Activated CD4-positive, alpha-beta T cell treated with anti-CD3 and anti-CD28 coated beads, Interleukin-2, amount 50 U/mL, for 16 hours (primary cell): ENCODE results near the gene LTBP2.
A peak's percentile ranks its signal among the peaks of the same experiment; 100 is the strongest.

Source experiments
- DNase-seq: peaks from one replicate; pipeline ENCODE4 v3.0.0-alpha.2; 2020

LTBP2 gene

DNA sequence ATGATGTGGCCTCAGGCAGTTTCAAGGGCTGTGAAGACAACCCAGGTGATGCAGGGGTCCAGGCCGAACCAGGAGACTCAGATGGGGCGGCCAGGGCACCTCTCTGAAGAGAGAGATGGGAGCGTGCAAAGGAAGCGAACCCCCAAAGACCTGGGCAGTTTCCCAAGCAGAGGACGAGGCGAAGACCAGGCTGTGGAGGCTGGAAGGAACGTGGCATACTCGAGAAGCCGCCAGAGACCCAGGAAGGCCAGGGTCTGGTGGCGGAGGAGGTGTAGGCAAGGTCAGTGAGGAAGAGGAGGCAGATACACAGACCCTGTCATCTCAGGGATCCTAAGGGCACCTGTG, 24.7 kb downstream of the LTBP2 start:
- no peak for DNase-seq

DNA sequence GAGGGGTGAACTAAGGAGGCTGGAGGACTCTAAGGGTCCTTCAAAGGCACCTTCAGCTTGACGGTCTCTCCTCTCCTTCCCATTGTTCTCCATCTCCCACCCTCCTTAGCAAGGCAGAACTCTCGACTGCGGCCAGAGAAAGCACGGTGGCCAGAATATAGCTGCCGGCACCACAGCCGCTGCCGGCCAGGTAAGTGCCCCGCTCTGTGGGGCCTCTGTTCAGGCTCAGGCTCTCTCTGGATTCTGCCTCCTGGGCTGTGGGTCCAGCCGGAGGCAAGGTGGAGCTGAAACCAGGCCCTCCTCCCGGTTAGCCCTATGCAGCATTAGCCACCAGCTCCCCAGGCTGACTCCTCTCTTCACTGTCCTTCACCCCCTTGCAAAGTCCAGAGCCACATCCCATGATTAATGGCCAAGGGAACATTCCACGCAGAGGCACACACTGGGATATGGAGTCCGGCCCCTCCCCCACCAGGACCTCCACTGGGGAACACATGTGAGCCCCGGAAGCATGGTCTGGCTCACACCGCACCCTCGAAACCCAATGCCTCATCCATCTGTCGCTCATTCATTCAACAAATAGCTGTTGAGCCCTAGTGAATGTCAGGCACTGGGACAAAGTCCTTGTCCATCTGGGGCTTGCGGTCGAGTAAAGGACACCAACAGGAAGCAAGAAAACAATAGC, 25.2 kb downstream of the LTBP2 start:
- no peak for DNase-seq

DNA sequence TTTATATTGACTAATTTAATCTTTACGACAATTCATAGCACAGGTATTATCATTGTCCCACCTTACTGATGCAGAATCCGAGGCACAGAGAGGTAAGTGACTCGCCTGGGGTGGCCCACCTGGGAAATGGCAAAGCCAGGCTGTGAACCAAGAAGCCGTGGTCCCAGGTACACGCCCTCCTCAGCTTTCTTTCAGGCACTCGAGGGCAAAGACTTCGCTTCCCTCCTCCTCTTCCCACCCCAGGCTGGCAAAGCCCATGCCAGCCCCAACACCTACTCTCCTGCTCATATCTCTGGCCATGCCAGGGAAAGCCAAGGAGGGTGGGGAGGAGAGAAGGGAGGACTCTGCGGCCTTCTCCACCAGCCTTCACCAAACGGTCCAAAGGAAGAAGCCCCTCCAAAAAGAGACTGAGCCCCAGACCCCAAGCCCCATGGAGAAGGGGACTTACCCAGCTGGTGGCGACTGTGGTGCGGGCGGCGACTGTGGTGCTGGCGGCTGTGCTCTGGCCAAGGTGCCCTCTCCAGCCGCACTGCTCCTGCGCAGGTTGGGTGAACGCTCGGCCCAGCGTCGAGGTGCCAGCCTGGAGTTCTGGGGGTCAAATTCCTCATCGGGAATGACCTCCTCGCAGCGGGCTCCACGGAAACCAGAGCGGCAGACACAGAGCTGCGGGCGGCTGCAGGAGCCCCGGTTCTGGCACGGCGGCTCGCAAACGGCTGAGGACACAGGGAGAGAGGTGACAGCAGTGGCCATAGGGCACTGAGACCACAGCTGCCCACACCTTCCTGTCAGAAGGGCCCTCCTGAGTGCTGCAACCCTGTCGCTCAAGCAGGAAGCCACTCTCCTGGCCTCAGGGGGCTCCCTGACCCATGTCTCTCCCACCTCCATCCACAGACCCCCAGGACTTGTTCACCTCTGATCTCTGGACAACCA, 26.4 kb downstream of the LTBP2 start:
- DNase-seq, result no peak

DNA sequence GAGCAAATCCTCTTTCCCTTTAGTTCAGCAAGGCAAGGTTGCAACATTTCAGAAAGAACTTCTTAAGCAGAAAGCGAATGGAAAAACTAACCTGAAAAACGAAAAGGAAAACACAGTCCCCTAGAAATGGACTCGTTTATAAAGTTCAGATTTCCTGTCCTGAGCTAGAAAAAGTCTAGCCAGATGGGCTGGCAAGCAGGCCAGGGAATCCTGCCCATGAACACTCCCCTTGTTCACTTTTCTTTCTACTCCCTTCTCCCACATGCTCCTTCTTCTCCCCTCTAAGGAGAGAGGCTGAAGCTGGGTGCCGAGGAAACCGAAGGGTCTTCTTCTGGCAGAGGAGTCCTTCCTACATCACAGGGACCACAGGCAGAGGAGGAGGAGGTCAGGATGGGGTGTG, 27.1 kb downstream of the LTBP2 start:
- DNase-seq, result no peak

DNA sequence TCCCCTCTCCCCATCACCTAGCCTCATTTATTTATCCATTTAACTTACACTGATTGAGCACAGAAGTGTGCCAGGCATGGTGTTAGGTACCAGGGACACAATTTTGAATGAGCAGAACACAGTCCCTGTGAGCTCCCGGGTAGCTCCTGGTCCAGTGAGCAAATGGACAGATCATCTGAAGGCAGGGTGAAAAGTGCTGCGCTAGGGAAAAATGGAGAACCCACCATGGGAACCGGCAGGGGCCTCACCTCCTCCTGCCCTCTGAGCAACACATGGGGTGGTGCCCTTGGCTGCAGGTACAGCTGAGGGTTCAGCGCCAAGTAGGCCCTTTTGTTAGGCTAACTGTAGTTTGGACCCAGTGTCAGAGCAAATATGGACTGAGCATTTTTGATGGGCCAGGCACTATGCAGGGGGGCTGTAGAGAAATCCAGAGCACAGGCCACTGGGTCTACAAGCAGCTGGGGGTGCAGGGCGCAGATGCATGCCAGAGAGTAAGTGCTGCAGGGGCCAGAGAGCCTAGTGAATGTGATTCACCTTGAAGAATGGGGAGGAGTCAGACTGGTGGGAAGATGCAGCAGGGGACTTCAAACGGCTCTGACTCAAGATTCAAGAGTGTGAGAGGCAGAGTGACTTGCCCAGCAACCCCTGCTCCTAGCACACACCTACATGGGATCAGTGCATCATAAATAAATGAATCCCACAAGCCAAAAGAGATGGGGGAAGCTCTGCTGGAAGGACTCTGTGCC, 28.2 kb downstream of the LTBP2 start:
- no peak for DNase-seq

DNA sequence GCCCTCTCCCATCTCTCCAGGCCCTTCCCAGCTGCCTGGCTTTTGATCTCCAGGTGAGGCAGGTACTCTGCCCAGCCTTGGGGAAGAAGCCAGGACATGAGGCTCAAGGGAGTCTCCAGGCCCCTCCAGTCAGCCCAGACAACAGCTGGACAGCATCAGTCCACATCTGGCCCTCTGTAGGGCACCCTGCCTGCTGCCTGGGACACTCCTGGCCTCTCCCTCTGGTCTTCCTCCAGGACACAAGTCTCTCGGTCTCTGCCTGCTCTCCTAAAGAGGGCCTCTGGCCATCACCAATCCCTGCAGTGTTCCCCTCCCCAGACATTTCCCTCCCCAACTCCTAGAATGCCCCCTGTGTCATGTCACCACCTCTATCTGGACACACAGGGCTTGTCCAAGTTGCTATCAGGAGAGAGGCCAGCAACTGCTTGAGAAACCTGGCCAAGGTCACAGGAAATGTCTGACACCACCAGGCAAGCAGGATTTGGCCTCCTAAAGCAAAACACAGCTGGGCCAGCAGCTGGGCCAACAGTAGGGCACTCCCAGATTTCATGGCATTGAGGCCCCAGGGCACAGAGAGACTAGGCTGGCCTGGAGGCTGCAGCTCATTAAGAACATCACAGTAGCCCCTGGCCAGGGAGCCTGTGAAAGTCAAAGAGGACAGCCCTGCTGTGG, 29.0 kb downstream of the LTBP2 start:
- no peak for DNase-seq

DNA sequence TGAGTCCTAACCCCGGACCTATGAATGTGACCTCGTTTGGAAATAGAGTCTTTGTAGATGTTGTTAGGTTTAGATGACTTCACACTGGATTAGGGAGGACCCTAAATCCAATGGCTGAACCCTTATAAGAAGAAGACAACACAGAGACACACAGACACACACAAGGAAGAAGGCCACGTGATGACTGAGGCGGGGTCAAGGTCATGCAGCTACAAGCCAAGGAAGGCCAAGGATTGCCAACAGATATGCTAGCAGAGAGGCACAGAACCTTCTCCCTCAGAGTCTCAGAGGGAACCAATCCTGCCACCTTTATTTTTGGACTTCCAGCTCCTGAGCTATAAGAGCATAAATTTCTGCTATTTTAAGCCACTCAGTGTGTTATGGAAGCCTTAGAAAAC, 31.8 kb downstream of the LTBP2 start:
- no peak for DNase-seq

DNA sequence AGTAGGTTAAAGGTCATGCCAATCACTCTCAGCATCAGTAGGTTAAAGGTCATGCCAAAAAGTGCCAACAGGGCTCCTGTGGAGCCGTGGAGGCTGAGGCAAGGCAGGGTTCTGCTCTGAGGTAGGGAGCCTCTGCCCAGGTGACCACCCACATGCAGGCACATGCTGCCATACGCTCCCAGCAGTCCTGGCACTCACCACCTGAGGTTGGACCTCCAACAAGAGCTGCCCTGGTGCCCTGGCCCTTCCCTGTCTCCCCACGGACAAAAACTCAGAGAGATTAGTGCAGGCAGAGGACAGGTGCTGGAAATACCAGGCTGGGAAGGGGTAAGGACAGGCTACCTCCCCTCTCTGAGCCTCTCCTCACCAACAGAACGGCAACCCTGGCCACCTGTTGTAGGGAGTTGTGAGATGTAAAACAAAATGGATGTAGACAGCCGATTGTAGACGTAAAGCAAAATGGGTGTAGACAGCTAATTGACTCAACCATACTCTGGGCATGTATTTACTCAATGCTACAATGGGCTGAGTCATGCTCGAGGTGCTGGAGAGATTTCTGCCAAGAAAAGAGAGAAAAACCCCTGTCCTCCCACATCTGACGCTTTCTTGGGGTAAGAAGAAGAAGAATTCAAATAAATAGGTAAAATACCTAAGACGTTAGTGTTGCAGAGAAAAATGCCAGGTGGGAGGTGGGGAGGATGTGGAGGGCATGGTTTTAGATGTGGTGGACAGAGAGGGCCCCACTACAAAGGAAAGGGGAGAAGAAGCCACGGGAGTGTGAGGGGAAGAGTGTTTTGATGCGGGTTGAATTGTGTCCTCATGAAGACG, 32.4 kb downstream of the LTBP2 start:
- peak; percentile 55 for DNase-seq

DNA sequence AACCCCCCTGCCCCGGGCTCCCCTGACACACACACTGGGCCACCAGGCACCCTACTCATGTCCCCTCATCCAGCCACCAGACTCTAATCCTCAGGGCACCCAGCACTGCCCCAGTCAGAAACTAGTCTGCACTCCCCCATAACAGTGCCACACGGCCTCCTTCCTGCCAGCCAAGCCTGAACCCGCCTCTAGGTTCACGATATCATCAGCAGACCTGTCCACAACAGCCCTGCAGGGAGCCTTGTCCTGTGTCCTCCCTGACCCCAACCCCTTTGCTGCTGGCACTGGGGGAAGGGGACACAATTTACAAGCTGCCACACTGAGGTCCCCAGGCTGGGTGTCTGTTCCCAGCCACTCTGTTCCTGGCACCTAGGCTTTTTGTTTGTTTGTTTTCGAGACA, 33.6 kb downstream of the LTBP2 start:
- no peak for DNase-seq

DNA sequence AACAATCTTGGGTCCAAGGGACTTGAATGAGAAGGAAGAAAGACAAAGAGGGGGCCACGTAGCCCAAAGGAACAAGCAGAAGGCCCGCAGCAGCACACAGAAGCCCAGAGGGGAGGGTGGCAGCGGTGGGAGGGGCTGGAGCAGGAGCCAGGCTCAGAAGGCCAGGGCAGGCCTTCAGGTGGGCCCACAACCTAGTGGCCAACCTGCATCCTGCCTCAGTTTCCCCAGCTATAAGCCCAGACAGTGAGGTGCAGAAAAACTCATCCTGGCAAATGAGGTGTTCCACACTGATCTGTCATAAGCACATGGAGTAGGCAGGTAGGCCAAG, 34.1 kb downstream of the LTBP2 start:
- no peak for DNase-seq

DNA sequence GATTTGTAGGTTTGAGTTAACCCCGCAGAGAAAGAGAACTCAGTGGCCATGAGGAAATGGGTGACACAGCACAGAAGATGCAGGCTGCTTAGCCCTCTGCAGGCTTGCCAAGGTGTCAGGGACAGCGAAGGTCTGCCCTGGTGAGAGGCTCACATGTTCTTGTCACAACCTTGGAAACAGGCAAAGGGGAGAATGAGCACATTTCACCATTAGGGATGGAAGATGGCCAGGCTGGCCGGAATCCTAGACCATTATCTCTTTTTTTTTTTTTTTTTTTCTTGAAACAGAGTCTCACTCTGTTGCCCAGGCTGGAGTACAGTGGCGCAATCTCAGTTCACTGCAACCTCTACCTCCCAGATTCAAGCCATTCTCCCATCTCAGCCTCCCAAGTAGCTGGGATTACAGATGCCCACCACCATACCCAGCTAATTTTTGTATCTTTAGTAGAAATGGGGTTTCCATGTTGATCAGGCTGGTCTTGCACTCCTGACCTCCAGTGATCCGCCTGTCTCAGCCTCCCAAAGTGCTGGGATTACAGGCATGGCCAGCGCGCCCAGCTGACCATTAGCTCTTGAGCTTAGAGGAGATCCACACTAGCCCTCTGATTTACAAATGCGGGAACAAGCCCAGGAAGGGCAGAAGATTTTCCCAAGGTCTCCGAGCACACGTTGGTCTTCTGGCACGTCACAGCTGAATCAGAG, 34.6 kb downstream of the LTBP2 start:
- DNase-seq, result no peak

DNA sequence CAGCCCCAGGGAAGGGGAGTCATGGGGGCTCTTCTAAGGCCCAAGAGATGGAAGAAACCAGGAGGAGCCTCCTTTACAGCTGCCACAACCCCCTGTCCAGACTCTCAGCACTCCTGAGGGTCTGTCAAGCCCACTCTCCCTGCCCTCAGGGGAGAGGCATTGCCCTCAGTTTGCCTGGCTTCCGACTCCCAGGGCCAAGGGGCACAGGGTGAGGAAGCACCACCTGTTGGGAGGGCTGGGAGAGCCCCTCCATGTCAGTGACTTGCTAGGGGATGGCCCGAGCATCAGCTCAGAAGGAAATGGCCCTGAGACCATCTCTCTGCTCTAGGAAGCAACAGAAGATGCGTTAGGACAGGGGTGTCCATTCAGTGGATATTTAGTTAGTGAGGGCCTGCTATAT, 36.1 kb downstream of the LTBP2 start:
- no peak for DNase-seq

DNA sequence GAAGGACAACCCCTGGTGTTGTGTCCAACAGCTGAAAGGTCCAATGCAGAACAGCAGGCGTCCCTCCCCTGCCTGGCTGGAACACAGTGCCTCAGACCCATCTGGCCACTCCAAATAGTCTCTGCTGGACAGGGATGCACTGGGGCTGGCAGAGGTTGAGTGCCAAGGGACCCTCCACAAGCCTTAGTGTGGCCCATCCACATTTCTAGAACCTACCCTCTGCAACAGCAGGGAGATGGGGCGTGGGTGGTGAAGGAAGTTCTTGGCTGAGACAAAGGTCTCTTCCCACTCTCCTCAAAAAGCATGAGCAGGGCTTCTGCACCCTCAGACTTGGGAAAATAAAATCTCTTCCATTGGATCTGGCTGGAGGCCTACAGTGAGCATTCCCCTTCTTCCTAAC, 36.5 kb downstream of the LTBP2 start:
- no peak for DNase-seq

DNA sequence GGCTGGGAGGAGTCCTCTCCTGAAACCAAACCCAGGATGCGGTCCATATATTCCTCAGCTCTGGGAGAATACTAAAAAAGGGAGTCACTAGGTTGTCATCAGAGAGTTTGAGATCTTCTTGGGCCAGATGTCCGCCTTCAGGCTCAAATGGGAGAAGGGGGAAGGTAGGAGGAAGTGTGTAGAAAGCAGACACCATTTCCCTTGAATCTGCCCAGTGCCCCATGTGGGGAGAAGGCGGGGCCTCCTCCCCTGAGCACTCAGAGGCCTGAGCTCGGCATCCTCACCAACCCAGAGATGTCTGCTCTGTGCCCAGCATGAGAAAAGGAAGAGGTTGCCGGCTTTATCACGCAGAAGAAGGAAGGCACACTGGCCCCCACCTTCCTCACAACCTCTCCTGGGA, 37.3 kb downstream of the LTBP2 start:
- no peak for DNase-seq

DNA sequence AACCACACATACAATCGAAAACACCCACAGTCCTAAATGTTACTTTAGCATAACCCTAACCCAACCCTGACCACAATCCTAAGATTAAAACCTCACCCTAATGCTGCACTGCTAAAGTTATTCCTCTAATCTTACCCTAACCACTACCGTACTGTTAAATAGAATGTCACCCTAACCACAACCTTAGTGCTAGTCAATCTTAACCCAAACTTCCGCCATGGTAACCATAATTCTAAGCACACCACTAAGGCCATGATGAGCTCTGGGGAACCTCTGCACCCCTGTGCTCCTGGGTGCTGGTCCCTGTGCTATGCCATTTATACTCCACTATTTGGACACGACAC, 38.0 kb downstream of the LTBP2 start:
- peak; percentile 74 for DNase-seq

DNA sequence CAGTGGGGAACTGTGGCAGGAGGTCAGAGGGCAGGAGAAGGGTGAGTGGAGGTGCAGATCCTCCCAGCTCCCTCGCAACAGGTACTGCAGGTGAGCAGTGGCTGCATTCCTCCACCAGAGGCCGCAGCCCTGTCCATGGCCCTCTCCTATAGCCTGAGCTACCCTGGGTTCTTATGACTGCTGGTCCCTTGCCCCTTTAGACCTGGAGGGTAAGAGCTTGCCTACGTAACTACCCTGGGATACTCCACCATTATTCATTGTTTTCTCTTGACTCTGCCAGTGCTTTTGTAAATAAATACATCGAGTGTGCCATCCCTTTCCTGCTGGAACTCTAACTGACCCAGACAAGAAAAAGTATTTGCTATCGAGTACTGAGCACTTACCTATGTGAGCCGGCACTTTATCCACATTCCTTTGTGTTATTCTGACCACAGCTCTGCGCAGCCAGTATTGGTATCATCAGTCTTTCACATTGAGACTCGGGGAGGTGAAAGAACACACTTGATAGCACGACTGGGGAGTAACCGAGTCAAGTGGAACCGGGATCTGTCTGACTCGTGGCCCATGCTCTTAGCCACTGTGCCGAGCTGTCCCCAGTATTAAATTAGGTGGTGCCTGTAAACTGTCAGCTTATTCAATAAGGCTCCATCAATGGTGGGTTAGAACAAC, 38.5 kb downstream of the LTBP2 start:
- DNase-seq, result no peak

DNA sequence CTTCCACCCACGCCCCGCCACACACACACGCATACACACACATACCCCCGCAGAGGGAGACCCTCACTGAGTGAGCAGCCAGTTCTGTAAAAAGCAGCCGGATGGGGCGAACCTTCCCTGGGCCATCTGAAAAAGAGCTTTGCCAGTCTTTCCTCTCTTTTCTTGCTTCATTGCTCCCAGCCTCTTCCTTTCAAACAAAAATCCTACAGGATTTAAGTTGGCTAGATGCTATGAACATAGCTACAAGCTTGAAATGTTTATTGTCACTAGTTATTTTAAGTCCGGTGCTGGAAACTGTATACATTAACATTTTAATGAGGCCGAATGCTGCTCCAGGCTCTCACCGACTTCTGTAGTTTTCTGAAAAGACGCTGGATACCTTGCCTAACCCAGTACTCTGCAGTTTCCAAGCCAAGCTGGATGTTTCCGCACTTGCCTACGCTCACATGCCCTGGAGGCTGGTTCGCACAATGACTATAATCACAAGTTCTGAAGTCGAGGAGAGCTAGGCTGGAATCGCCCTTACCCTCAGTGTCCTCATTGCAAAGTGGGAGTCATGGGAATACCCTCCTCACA, 39.2 kb downstream of the LTBP2 start:
- no peak for DNase-seq

DNA sequence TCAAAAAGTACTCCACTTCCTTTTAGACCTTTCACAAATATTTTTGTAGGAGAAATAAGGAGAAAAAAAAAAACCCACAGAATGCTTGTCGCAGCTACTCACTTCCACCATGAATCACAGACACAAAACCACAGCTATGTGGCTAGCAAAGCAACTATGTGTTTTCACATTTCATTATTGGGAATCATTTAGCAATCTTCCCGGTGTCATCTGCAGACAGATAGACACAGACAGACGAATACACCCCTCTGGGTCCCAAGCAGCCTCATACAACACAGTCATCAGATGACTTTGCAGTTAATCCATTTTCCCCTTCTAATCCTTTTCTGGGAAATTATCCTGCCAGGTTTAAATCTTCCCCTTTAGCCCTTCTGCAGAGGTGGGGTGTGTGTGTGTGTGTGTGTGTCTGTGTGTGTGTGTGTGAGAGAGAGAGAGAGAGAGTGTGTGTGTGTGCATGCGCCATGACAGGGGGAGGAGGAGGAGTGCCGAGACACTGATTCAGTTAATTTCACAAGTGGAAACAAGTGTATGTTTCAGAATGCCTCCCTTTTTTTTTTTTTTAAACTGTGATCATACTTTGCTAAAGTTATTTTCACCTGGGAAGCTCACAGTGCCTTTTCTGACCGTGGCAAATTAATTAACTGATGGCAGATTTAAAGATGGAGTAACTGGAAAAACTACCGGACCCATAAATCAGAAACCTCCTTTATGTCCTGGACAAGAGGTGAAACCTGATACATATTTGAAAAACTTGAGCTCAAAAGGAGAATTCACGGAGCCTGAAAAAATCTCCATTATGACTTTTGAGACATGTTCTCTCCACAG, 39.9 kb downstream of the LTBP2 start:
- peak; percentile 52 for DNase-seq

DNA sequence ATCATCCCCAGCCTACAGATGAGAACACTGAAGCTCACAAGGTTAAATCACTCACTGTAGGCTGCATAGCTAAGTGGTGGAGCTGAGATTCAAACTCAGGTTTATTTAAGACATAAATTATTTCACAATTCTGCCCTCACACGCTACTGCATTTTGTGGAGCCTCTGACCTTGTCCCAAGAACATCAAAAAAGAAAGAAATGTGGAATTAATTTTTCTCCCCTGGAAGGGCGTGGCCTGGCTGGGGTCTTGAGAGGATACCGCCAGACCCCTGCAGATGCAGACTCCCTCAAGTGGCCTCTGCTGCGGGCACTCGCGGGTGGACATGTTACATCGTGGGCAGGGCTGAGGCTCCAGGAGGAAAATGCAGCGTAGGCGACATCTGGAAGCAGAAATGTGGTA, 40.6 kb downstream of the LTBP2 start:
- no peak for DNase-seq

DNA sequence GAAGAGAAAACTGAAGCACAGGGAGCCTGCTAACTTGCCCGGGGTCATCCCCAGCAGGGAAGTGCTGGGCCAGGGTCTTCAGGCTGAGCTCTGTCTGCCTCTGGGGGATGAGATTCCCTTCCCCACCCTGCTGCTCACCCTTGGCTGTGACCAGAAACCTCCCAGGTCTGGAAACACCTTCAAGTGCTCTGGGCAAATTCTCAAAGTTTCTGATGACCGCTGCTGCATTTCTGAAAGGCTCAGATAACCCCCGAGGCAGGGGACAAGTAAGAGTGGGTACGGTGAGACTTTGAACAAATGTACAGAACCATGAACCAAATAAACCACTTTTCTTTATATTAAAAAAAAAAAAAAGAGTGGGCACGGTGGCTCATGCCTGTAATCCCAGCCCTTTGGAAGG, 41.3 kb downstream of the LTBP2 start:
- no peak for DNase-seq
